NCI-H460 (cell line): ENCODE measurements around the gene PLCG1. TPM values are rescaled to one million over a fixed set of nuclear protein-coding genes. Genes with fewer than 3 reads are reported as not detected.
"Not testable (repeated sequence)": the region's sequence is repeated elsewhere in the genome, so short reads cannot be mapped to it uniquely, and the experiment has no call there.

Experiments
- DNase-seq: peaks from one replicate; pipeline ENCODE4 v3.0.0-alpha.2; 2016; ENCODE audit warnings: low read depth; ENCODE audit errors: extremely low read depth
- total RNA-seq: library from RNA; depleted of rRNA; stranded (reverse); fragments of >200 nt; shearing (Covaris generic); gene quantifications from 2 replicates; pipeline ENCODE4 v1.2.3, GENCODE V29; 2014

Gene PLCG1
- total RNA-seq, 1 experiment from 2014 or later: 16.4 TPM

DNA sequence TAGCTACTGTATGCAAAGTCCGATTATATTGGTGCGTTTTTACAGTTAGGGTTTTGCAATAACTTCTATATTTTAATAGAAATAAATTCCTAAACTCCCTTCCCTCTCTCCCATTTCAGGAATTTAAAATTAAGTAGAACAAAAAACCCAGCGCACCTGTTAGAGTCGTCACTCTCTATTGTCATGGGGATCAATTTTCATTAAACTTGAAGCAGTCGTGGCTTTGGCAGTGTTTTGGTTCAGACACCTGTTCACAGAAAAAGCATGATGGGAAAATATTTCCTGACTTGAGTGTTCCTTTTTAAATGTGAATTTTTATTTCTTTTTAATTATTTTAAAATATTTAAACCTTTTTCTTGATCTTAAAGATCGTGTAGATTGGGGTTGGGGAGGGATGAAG lies 13.7 kb upstream of the PLCG1 start:
- DNase-seq: no peak

DNA sequence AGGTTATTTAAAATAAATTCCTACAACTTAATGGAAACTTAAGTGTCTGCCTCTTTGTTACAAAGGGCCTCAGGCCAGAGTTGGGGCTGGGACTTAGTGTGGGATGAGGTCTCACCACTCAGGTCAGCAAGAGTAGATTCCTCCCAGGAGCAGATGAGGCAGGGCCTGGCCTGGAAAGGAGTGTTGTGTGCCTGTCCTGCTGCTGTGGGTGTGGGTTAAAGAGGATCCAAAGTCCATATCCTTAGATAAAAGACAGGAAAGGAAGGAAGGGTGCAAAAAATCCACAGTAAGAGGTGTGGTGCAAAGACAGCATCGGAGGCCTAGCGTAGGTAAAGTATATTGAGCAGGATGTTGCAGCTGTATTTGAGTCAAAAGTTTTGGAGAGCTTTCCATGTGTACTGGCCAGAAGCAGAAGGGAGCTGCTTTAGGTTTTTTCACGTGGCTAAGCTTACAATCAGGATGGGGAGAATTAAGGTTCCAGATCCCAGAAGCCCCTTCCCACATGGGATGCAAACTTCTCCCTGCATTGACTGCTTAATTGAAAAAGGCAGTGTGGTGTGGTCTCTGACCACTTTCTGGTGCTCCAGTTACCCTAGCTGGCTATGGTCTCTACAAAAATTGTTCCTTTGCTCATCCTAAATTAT lies 12.8 kb upstream of the PLCG1 start:
- no peak for DNase-seq

DNA sequence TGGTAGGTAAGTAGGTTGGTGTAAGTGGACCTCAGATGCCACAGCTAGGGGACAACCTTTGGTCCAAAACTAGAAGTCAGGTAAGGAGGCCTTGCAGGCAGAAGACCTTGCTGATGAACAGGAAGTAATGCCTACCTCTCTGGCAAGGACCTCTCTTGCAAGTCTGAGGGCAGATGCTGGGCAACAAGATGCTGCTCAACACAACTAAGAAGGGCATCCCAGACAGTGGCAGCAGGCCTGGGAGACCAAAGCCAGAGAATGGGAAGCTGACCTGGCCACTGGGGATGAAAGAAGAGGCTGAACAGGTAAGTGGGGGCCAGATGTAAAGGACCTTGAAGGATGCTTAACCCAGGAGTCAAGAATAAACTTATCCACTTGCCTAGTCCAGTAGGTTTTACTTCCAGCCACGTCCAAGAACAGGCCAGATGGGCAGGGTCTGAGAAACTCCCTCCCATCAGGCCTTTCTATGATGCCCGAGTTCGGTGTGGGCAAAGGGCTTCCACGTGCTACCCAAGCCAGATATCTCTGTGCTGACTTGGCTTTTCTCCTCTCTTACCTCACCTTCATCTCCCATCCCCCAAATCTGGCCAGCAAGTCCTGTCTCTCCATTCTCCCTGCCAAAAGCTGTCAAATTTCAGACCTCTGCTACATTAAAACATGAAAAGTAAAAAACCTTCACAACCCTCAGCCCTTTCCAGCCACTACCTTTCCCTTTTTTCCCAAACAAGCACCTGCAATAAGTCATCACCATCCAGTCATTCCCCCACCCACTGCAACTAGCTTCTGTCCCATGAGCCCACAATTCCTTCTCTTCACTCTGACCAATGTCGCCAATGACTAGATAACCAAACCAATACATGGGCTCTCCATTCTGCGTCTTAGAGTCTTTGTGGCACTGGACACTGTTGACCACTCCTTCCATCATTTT lies 11.5 kb upstream of the PLCG1 start:
- DNase-seq: no peak

DNA sequence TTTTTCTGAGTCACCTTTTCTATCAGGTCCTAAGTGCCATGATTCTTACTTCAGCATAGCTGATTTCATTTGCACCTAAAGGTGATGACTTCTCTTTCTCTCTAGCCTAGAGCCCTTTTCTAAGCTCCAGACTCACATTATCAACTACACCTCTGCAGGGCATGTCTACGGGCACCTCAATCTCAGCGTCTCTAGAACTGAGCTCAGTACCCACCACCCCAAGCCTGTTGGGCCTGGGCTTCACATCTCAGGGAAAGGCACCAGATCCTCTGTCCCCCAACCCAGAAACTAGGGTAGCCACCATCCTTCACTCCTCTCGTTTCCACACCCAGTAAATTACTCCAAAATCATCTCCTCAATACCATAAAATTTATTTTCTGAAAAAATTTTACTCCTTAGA lies 10.6 kb upstream of the PLCG1 start:
- no peak for DNase-seq

DNA sequence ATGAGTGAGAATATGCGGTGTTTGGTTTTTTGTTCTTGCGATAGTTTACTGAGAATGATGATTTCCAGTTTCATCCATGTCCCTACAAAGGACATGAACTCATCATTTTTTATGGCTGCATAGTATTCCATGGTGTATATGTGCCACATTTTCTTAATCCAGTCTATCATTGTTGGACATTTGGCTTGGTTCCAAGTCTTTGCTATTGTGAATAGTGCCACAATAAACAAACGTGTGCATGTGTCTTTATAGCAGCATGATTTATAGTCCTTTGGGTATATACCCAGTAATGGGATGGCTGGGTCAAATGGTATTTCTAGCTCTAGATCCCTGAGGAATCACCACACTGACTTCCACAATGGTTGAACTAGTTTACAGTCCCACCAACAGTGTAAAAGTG lies 9.0 kb upstream of the PLCG1 start:
- DNase-seq: not testable (repeated sequence)

DNA sequence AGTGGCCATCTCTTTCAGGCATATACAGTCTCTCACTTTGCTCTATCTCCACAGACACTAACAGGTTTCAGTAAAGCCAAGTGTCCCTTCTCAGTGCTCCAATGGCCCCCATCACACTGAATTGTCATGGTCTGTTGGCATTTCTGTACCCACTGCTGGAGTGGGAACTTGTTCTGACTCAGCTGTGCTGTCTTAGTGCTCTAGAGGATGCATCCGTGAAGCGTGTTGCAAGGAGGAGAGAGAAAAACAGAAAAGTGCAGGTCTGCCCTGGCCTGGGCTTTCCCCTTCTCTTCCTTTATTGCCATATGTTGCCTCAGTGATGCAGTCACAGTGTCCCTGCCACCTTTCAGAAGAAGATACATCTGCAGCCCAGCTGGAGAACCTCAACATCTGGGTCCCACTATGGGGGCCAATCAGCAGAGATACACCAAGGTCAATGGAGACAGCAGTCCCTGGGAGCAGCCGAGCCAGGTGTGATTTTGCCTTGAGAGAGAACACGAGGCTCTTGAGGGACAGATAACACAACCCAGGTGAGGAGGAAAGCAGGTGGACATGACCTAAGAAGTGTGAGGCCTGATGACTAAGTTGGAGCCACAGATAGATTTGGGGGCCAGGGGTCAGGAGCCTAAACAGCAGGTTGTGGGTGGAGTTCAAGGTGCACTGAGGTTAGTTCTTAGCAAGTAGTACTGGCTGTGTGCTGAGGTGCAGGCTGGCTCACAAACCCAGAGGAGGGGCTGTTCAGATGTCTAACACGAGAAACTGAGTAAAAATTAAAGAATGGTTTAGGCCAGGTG lies 5.6 kb upstream of the PLCG1 start:
- DNase-seq: no peak

DNA sequence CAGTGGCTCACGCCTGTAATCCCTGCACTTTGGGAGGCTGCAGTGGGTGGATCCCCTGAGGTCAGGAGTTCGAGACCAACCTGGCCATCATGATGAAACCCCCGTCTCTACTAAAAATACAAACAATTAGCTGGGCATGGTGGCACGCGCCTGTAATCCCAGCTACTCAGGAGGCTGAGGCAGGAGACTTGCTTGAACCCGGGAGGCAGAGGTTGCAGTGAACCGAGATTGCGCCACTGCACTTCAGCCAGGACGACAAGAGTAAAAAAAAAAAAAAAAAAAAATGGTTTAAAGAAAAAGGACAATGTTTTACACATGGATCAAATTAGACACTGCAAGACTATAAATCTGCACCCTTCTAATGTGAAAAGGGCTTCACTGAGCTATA lies 5.0 kb upstream of the PLCG1 start:
- DNase-seq: not testable (repeated sequence)

DNA sequence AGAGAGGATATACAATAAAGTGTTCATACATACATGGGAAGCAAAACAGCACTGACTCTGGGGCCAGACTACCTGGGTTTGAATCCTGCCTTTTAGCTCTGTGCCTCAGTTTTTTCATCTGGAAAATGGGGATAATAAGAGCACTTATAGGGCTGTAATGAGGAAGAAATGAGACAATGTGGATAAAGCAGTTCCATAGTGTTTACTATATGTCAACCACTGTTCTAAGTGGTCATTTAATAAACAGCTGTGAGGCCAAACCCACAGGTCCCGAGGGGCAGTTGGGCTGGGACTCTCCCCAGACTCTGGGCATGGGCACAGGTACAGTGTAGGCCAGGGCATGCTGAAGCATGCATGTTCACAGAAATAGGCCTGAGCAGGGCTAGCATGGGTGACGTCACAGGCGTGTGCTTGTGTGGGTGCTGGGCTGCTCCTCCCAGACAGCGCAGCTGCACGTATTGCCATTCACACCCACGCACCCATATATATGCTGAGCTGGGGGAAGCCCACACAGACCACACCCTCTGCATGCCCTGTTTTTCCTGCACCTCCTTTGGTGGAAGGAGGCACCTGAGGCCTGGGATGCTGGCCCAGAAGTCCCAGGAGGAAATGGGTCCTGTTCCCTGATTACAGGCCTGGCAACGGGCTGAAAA lies 3.5 kb upstream of the PLCG1 start:
- no peak for DNase-seq

DNA sequence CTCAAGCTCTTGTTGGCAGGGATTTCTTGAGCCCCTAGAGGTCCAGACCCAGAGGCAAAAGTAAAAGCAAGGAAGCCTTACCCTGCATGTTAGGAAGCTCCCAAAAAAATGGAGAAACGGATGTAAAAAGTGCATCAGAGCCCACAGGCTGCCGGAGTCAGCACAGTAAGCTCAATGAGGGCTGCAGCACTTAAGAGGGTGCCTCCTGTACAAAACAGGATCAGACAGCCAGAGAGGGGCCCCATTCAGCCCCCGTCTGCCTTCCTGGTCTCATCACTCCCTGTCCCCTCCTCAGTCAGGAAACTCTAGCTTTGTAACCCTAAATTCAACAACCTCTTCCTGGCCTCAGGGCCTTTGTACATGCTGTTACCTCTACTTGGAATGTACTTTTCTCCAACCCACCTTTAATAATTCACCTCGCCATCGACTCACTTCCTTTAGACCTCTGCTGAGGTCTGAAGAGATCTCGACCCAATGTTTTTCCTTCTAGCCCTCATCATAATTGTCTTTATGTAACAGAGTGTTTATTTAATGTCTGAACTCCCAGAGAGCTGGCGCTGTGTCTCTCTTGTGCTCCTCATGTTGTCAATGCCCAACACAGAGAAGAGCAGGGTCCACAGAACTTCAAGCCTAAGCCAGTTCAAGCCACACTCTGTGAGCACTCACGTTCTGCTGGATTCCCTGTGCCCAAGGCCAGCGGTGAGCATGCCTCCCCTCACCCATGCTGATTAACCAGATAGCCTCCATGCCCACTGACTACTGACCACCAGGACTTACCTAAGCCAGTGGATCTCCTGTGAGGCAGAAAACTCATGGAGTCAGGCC lies 2.8 kb upstream of the PLCG1 start:
- no peak for DNase-seq

DNA sequence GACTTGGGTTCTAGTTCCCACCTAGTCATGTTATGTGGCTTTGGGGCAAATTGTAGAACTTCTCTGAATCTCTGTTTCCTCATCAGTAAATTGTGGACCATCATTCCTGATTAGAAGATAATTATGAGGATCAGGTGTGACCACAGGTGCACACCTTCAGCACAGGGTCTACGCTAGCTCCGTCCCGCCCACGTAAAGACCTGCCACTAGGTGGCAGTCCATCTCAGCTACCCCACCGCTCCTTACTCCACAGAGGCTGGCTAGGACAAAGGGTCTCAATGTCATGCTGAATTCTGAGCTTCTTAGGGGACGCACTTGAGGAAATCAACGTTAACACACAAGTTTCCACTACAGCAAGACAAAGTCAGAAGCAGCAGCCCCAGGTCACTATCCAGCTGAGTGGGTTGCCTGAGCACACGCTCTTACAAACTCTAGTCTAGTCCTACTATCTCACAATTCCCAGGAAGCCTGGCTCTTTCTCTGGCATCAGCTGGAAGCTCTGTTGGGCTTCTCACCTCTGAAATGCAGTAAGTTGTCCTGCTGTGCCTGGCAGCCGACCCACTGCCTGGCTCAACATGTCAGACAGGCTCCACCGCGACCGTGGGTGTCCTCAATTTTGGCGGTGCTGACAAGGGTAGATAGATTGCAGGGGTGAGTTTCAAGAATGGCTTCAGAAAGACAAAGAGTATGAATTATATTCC lies 2.0 kb upstream of the PLCG1 start:
- DNase-seq: peak; percentile 28

DNA sequence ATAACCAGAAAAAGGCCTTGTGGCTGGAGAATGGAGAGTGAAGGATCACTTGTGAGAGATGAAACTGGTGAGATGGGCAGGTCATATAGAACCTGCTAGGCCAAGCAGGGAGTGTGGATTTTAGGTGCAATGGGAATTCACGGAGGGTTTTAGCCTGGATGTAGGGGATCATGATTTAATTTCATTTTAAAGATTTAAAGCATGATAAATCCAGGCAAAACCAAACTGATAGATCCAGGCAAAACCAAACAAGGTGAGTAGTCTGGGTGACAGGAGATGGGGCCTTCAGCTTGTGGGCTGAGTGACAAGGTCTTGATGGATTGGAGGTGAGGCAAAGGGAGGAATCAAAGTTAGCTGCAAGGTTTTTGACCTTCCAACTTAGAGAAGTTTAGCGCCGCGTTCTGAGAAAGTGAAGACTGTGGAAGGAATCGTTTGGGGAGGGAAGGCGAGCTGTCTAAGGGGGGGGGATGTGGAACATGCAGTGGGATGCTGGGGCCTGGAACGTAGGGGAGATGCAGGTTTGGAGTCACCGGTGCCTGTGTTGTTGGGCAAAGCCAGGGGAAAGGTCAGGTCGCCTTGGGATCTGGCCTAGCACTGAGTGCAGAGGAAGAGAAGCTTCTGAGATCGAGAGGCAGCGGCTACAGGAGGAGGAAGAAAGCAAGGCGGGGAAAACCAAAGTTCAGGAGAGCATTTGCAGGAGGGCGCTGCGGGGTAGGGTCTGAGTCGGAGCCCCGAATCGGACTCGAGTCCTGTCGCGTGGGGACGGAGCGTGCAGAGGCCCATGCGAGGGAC lies 1.3 kb upstream of the PLCG1 start:
- no peak for DNase-seq

DNA sequence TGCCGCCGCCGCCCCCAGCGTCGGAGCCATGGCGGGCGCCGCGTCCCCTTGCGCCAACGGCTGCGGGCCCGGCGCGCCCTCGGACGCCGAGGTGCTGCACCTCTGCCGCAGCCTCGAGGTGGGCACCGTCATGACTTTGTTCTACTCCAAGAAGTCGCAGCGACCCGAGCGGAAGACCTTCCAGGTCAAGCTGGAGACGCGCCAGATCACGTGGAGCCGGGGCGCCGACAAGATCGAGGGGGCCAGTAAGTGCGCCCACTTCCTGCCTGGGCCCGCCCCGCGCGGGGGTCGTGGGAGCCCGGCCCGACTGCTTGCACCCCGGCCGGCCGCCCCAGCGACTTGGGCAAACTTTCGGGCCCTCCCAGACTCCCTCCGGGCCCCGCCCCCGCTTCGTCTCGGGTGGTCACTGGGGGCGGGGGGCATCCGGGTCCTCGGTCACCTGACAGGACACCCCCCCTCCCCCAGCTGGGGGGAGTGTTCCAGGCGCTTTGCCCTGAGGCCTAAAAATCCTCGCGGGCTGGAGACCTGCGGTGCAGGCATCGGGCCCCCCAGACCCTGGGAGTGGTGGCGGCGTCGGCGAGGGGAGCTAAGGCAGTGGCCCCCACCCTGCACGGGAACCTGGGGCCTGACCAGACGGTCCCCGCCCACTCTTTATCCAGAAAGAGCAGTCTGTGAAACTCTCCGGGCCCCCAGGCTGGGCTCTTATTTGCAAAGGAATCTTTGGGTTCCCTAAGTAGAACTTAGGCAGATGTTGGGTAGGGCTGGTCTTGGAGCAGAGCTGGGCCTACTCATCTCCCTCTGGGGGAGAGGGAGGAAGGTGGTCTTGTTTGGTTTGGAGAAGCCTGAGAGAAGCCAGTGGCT lies 501 bp downstream of the PLCG1 start:
- no peak for DNase-seq

DNA sequence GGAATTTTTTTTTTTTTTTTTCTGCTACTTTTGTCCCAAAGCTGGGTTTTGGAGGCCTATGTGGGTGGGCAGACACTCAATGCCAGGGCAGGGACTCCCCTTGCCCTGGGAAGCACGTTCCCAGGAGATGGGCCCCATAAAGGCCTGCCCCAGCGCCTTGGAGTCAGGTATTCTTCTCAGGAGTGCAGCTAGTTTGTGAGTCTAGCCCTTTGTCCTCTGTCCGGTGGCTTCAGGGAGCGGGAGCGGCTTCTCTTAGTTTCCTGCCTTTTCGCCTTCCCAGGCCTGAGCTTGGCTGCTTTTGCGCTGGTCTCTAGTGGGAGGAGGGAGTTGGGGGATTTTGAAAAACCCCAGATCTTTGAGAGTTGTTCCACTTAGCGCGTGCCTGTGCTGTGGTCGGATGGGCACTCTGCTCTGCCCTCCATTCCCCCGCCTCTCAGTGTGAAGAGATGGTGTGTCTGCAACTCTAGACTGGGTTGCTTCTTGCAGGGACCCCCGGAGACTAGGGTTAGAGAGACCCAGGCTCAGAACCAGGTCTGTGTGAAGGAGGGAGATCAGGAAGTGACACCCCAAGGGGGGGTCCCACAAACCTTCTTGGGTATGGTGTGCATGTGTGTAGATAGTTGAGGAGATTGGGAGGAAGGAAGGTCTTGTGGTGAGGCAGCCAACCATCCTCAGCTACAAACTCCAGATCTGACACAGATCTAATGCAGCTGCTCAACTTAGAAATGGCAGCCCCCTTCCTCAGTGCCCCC lies 1.3 kb downstream of the PLCG1 start:
- DNase-seq: no peak

DNA sequence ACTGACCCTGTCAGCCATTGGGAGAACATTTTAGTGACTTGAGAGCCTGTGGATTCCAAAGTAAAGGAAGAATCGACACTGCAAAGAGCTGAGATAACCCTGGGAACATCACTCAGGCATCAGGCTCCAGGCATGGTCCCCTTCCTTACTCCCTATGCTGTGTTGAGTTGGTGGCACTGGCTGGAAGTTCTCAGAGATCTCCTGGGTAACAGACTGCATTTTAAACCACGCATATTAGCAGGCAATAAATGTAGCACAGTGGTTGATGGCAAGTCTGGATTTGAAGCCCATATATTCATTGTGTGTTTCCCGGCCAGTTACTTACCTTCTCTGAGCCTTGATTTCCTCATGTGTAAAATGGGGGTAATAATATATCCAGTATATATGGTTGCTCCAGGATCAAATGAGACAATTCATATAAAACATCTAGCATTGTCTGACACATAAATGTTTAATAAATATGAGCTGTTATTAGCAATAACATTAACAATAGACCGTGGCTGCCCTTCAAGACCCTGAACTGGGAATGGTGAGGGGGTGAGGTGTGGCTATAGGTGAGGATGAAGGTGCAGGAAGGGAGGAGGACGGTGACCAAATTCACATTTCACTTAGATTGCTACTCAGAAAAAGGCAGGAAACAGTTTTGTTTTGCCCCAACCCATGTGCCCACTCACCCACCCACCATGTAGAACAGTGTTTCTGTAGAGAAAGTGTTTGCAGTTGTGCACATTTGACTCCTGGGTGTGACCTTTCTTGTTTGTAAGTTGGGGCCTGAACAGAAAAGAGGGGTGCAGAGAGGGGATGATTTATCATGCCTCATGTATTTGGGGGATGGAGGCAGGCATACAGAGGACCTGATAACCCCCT lies 2.1 kb downstream of the PLCG1 start:
- no peak for DNase-seq

DNA sequence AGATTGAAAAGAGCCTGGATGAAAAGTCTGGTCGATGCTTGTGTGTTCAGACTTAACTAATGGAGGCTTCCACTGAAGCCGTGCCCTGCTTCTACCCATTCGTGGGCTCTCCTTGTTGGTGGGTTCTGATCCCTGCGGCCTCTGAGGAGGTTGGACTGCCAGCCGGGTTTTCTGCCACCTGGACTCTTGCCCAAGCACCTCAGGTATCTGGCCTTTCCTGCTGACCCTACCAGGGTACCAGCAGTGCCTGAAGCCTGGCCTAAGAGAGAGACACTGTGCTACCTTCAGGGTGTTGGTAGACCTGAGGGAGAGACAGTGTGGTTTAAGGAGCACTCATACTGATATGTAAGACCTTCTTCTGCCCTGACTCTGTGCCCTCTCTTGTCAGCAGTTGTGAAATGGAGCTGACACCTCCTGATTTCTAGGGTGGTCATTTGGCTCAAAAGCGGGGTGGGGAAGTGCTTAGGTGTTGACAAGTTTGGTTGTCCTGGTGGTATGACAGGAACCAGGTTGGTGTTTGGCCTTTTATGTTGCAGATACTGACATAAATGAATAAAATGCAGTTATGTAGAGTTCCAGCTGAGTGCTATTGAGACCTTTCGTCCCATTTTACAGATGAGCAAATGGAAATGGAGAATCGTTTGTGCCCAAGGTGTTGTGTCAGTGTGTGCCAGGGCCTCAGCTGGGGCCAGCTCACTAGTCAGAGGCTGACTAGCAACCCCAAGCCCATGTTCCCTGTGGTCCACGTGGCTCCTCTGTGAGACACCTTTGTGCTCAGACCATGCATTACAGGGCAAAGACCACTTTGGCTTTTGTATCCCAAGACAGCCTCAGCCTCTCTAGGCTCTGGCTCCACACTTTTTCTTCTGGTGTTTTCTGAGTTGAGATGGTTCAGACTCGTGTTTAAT lies 3.1 kb downstream of the PLCG1 start:
- no peak for DNase-seq
